NB4 (cell line): ENCODE results near the gene HOXB1.

Experiments
- CTCF ChIP-seq: IDR thresholded peaks from one replicate; pipeline ENCODE4 v1.5.1; 2012; ENCODE audit warnings: low read depth, low read length
- POLR2A ChIP-seq: IDR thresholded peaks from 2 replicates; pipeline ENCODE4 v1.6.1; 2011; ENCODE audit warnings: mild to moderate bottlenecking; ENCODE audit not compliant: insufficient read length; ENCODE audit errors: extremely low read depth
- TF ChIP-seq, protein P1 (sequence below): IDR thresholded peaks from 2 replicates; pipeline ENCODE4 v1.6.1; 2011; ENCODE audit warnings: low read depth, low read length

DNA sequence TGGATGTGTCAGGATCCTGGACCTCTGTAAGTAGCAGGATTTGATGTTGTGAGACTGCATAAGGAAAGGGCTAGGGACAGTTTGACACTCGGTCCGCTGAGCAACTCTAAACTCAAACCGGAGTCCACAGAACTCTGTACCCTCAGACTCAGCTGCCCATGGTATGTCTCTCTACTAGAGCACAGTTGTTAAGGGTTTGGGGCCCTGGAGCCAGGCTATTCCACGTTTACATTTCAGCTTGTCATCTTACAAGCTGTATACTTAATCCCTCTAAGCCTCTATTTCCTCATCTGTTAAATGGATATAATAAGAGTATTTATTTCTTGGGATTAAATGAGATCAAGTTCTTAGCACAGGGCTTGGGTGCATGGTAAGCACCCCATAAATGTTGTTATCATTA, 27.9 kb downstream of the HOXB1 start:
- TF ChIP-seq CTCF (no peak), POLR2A (no peak)
- TF ChIP-seq, protein P1, sequence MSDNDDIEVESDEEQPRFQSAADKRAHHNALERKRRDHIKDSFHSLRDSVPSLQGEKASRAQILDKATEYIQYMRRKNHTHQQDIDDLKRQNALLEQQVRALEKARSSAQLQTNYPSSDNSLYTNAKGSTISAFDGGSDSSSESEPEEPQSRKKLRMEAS = no peak
